HepG2 (cell line): Measurements from ENCODE around the gene PUS1. TPM values are rescaled to one million over a fixed set of nuclear protein-coding genes. Genes with fewer than 3 reads are reported as not detected.

ENCODE experiments used
- CEBPG ChIP-seq: IDR thresholded peaks from 2 replicates; pipeline ENCODE4 v1.6.1; 2016
- ERF ChIP-seq: IDR thresholded peaks from 2 replicates; pipeline ENCODE4 v1.6.1; 2018; ENCODE audit warnings: missing biosample characterization, missing genetic modification reagents
- GLI4 ChIP-seq: sonication (generic); formaldehyde crosslinking; IDR thresholded peaks from 2 replicates; pipeline ENCODE4 v1.5.1; 2020; ENCODE audit warnings: missing genetic modification reagents, mild to moderate bottlenecking, moderate library complexity, borderline replicate concordance
- MAZ ChIP-seq, 2 experiments: sonication (generic) in 1 of 2; formaldehyde crosslinking in 1 of 2; IDR thresholded peaks; 2 replicates each; pipeline versions ENCODE4 v1.5.0 to v1.6.1; 2012 to 2020; ENCODE audit warnings: low read depth in 2 of 2, mild to moderate bottlenecking in 2 of 2, borderline replicate concordance in 1 of 2, improper control_type of control experiment in 1 of 2, low read length in 1 of 2, missing genetic modification reagents in 1 of 2, moderate library complexity in 1 of 2
- MYC ChIP-seq: sonication (generic); formaldehyde crosslinking; IDR thresholded peaks from 2 replicates; pipeline ENCODE4 v1.9.0; 2021; ENCODE audit warnings: missing genetic modification reagents, borderline replicate concordance
- SOX13 ChIP-seq, 3 experiments: fragments of 450-650 bp in 1 of 3; sonication (generic) in 1 of 3; formaldehyde crosslinking in 1 of 3; IDR thresholded peaks in 2 of 3; conservative IDR thresholded peaks in 1 of 3; 2 replicates each; pipeline versions ENCODE4 v1.5.0 to v1.6.1; 2016 to 2020; ENCODE audit warnings: antibody characterized with exemption in 1 of 3, mild to moderate bottlenecking in 1 of 3, missing compliant biosample characterization in 1 of 3, missing genetic modification reagents in 1 of 3, moderate library complexity in 1 of 3
- ZBTB33 ChIP-seq: sonication (generic); formaldehyde crosslinking; IDR thresholded peaks from 2 replicates; pipeline ENCODE4 v1.4.0; 2020; ENCODE audit warnings: missing genetic modification reagents
- ZBTB34 ChIP-seq: sonication (generic); formaldehyde crosslinking; IDR thresholded peaks from 2 replicates; pipeline ENCODE4 v1.8.0; 2022; ENCODE audit warnings: mild to moderate bottlenecking, missing genetic modification reagents
- ZNF335 ChIP-seq: sonication (generic); formaldehyde crosslinking; IDR thresholded peaks from 2 replicates; pipeline ENCODE4 v1.4.0; 2020; ENCODE audit warnings: missing genetic modification reagents
- ZNF484 ChIP-seq: sonication (generic); formaldehyde crosslinking; IDR thresholded peaks from 2 replicates; pipeline ENCODE4 v1.5.1; 2020; ENCODE audit warnings: mild to moderate bottlenecking, low read depth, missing genetic modification reagents, borderline replicate concordance
- ZNF713 ChIP-seq: sonication (generic); formaldehyde crosslinking; IDR thresholded peaks from 2 replicates; pipeline ENCODE4 v1.4.0; 2020; ENCODE audit warnings: mild to moderate bottlenecking, missing genetic modification reagents
- ZNF737 ChIP-seq: sonication (generic); formaldehyde crosslinking; IDR thresholded peaks from 2 replicates; pipeline ENCODE4 v1.5.0; 2020; ENCODE audit warnings: missing genetic modification reagents, mild to moderate bottlenecking, borderline replicate concordance
- ZNF788 ChIP-seq: sonication (generic); formaldehyde crosslinking; IDR thresholded peaks from 2 replicates; pipeline ENCODE4 v1.5.0; 2020; ENCODE audit warnings: mild to moderate bottlenecking, missing genetic modification reagents, borderline replicate concordance
- ZNF800 ChIP-seq: sonication (generic); formaldehyde crosslinking; IDR thresholded peaks from 2 replicates; pipeline ENCODE4 v1.4.0; 2020; ENCODE audit warnings: missing genetic modification reagents
- ZSCAN31 ChIP-seq: sonication (generic); formaldehyde crosslinking; IDR thresholded peaks from 2 replicates; pipeline ENCODE4 v1.5.0; 2020; ENCODE audit warnings: low read depth, mild to moderate bottlenecking, missing genetic modification reagents
- ZSCAN9 ChIP-seq: IDR thresholded peaks from 2 replicates; pipeline ENCODE4 v1.6.1; 2016; ENCODE audit warnings: borderline replicate concordance
- polyA plus RNA-seq, 8 experiments: library from polyadenylated mRNA; depleted of rRNA in 3 of 8; stranded (reverse) in 7 of 8; unstranded in 1 of 8; fragments of >200 nt; fragmentation: Illumina TruSeq in 4 of 8; extraction: Trizol in 4 of 8; gene quantifications; 2 replicates each; pipeline versions ENCODE4 v1.2.1 to v1.2.3, GENCODE V29; 2011 to 2016; ENCODE audit warnings: low read depth in 4 of 8, missing spikeins in 1 of 8, mixed read lengths in 1 of 8; ENCODE audit not compliant: insufficient read depth in 1 of 8
- total RNA-seq, 5 experiments: library from RNA; depleted of rRNA; stranded (reverse); fragments of >200 nt; fragmentation: Illumina TruSeq; extraction: Trizol; gene quantifications; 2 replicates each; pipeline ENCODE4 v1.2.3, GENCODE V29; 2016; ENCODE audit warnings: low read depth in 1 of 5
- TF ChIP-seq, protein P1 (sequence below): fragments of 450-650 bp; IDR thresholded peaks from 2 replicates; pipeline ENCODE4 v1.6.1; 2016
- TF ChIP-seq, protein P2 (sequence below): sonication (generic); formaldehyde crosslinking; IDR thresholded peaks from 2 replicates; pipeline ENCODE4 v1.4.0; 2020; ENCODE audit warnings: mild to moderate bottlenecking, missing genetic modification reagents

The PUS1 gene
- total and polyA plus RNA-seq, 2 of the 13 experiments (the other 11 are each of a cell fraction or from before 2014, with no cell fraction given) = 19.2 to 24.7 TPM

- TF ChIP-seq ZBTB33 (no peak), ZNF335 (no peak), ZSCAN9 (CRISPR knock-in tag) (no peak), ZNF788 (CRISPR knock-in tag) (no peak; the same call in 1 of the 2 replicates), SOX13 (IDR thresholded peaks at IDR 0.05) (no peak), SOX13 (CRISPR knock-in tag; conservative IDR thresholded peaks at IDR 0.05 in 1 of 2, IDR thresholded peaks at IDR 0.05 in 1 of 2) (no peak), ZNF713 (CRISPR knock-in tag) (no peak), ZNF484 (CRISPR knock-in tag) (no peak), MYC (CRISPR knock-in tag) (peak; percentile 20; the same call in 1 of the 2 replicates), ZNF737 (CRISPR knock-in tag) (no peak), ZBTB34 (no peak), CEBPG (CRISPR knock-in tag) (no peak), MAZ (IDR thresholded peaks at IDR 0.05; ENCODE audit: borderline replicate concordance, low read depth, low read length) (no peak), MAZ (CRISPR knock-in tag; IDR thresholded peaks at IDR 0.05; ENCODE audit: low read depth) (no peak), ERF (CRISPR knock-in tag) (no peak), ZNF800 (CRISPR knock-in tag) (no peak), GLI4 (CRISPR knock-in tag) (0 out of 2 replicates have a peak, but pooled peaks have one; percentile 42), ZSCAN31 (CRISPR knock-in tag) (0 out of 2 replicates have a peak, but pooled peaks have one; percentile 10)
- TF ChIP-seq, protein P1, sequence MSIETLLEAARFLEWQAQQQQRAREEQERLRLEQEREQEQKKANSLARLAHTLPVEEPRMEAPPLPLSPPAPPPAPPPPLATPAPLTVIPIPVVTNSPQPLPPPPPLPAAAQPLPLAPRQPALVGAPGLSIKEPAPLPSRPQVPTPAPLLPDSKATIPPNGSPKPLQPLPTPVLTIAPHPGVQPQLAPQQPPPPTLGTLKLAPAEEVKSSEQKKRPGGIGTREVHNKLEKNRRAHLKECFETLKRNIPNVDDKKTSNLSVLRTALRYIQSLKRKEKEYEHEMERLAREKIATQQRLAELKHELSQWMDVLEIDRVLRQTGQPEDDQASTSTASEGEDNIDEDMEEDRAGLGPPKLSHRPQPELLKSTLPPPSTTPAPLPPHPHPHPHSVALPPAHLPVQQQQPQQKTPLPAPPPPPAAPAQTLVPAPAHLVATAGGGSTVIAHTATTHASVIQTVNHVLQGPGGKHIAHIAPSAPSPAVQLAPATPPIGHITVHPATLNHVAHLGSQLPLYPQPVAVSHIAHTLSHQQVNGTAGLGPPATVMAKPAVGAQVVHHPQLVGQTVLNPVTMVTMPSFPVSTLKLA = no peak
- TF ChIP-seq, protein P2, sequence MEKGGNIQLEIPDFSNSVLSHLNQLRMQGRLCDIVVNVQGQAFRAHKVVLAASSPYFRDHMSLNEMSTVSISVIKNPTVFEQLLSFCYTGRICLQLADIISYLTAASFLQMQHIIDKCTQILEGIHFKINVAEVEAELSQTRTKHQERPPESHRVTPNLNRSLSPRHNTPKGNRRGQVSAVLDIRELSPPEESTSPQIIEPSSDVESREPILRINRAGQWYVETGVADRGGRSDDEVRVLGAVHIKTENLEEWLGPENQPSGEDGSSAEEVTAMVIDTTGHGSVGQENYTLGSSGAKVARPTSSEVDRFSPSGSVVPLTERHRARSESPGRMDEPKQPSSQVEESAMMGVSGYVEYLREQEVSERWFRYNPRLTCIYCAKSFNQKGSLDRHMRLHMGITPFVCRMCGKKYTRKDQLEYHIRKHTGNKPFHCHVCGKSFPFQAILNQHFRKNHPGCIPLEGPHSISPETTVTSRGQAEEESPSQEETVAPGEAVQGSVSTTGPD (CRISPR knock-in tag) = no peak
These were observed 743 bp downstream of the PUS1 start (continued) for GRCh38 chr12:131929581-131930456.
